ENCODE results near the gene NAV2.

The NAV2 gene

DNA sequence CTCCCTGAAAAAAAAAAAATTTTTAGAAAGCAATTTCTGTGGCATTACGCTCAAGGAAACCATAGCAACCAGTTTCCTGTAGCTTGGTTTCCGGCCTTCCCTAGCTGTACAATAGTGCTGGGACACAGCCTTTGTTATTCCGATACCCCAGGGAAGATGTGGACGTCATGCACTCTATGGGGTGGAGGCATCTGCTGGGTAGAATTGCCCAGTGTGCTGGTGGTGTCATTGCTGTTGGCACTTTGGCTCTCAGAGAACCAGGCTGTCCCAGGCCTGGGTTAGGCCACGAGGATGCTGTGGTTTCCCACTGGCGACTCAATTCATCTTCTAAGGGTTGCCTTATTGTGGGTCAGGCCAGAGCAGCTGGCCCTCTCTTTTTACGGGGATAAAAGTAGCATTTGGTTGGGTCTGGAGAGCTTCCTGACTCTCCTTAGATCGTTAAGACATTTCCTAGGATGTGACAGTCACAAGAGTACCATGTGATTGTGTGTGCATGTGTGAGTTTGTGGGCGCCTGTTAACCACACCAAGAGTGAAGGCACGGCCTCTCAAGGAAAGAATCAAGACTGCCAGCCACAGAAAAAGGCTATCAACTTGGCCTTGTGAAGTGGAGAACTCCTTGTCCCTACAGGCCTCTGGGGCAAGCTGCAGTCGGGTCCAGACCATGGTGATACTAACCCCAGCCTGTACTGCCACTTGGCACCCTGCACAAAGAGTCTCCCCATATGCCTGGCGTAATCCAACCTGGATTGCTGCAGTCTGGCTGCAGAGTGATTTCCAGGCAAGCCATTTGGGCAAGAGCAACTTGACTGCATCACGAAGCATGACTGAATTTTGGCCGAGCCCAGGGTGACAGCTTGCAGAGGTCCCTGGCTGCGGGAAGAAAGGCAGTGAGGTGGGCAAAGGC, 35.9 kb upstream of the NAV2 start:
- Histone ChIP-seq H3K9ac (ENCODE audit: low read depth, low read length) (no peak overlapping the region), H3K36me3 (ENCODE audit: insufficient read depth, low read length) (no peaks in the 10 kb centered on the region), H3K27ac (ENCODE audit: low read depth, low read length) (peak overlapping the region; percentile 28; the same call in 1 of the 2 replicates), H3K9me3 (ENCODE audit: insufficient read depth, low read depth, low read length) (no peaks in the 10 kb centered on the region), H3K4me1 (ENCODE audit: insufficient read depth, low read length) (peaks cover 34% of the 10 kb centered on the region), H3K4me3 (ENCODE audit: low read length) (no peak overlapping the region), H3K27me3 (ENCODE audit: insufficient read depth, low read length) (no peaks in the 10 kb centered on the region)
- 84% methylated on average over 15 of the region's 15 CpGs for WGBS

DNA sequence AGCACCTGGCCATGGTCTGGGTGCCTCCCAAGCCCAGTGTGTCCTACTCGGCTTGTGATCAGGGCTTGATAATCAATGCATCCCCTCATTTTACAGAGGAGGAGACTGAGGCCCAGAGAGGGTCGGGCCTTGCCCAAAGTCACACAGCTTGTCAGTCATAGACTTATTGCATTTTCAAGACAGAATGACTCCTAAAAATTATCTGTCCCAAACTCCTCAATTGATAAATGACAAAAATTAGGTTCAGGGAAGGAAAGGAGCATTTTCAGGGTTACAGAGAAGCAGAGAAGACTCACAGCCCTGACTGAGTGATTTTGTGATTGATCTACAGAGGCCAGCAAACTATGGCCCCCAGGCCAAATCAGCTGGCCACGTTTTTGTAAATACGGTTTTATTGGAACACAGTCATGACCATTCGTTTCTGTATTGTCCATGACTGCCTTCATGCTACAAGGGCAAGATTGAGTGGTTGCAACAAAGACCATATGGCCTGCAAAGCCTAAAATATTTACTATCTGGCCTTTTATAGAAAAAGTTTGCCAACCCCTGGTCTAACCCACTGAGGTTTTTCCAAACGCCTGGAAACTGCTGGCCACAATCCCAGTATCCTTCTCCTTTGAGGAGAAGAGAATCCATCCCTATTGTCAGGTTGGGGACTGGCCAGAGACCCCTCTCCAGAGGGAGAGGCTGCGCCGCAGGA, 35.1 kb upstream of the NAV2 start:
- Histone ChIP-seq H3K4me1 (ENCODE audit: insufficient read depth, low read length) (peaks cover 32% of the 10 kb centered on the region), H3K27me3 (ENCODE audit: insufficient read depth, low read length) (no peaks in the 10 kb centered on the region), H3K9ac (ENCODE audit: low read depth, low read length) (no peak overlapping the region), H3K4me3 (ENCODE audit: low read length) (no peak overlapping the region), H3K36me3 (ENCODE audit: insufficient read depth, low read length) (no peaks in the 10 kb centered on the region), H3K9me3 (ENCODE audit: insufficient read depth, low read depth, low read length) (no peaks in the 10 kb centered on the region), H3K27ac (ENCODE audit: low read depth, low read length) (no peak overlapping the region)
- WGBS, result 92% methylated on average over 8 of the region's 8 CpGs

DNA sequence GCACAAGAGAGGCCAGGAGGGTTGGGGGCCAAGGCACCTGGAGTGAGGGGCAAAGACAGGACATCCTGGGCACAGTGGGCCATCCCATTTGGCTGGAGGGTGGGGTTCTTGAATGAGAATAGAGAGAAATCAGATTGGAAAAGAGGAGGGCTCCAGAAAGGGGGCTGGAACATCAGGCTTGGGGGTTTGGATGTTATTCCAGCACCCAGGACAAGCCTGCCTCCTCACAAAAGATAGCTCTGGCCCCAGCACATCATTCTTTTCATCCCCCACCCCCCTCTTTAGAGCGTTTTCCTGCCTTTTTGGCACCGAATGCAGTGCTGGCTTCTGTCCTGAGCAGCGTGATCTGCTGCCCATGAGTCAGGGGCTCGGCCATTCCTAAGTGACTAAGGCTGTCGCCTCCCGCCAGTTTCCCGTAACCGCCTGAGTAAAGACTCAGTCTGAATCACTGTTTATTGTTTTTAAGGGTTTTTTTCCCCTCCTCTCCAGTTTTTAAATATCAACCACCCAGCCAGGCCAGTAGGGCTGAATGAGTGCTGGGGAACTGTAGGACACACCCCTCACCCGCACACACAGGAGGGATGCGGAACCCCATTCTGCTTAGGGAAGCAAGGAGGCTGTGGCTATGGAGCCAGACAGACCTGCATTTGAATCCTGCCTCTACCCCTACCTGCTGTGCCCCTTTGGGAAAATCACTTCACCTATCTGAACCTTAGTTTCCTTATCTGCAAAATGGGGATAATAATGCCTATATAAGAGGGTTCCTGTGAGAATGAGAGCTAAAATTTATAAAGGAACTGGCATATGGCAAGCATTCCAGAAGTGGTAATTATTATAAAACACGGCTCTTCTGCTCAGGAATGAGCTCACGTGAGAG, 32.4 kb upstream of the NAV2 start:
- Histone ChIP-seq H3K9ac (ENCODE audit: low read depth, low read length) (no peak overlapping the region; the same call in 1 of the 2 replicates), H3K27me3 (ENCODE audit: insufficient read depth, low read length) (no peaks in the 10 kb centered on the region), H3K9me3 (ENCODE audit: insufficient read depth, low read depth, low read length) (no peaks in the 10 kb centered on the region), H3K36me3 (ENCODE audit: insufficient read depth, low read length) (no peaks in the 10 kb centered on the region), H3K4me1 (ENCODE audit: insufficient read depth, low read length) (peaks cover 20% of the 10 kb centered on the region), H3K27ac (ENCODE audit: low read depth, low read length) (peak overlapping the region; percentile 10; the same call in 1 of the 2 replicates), H3K4me3 (ENCODE audit: low read length) (no peak overlapping the region)
- 39% methylated on average over 11 of the region's 12 CpGs for WGBS

DNA sequence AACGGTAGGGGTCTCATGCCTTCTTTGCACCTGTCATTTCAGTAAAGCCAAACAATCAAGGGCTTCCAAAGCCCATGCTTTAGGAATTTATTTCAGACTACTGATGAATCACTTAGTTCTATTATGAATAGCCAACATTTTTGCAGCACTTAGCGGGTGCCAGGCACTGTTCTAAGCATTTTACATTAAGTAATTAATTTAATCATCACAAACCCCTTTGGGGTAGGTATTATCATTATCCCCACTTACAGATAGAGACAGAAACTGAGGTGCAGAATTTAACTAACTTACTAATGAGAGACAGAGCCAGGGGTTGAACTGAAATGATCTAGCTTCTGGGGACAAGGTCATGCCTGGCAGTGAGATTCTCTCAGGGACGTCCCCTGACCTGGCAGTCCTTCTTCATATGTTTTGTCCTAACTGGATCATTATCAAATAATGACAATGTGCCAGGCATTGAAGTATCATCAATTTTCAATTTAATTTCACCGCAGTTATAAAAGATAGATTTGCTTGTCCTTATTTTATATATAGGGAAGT, 31.7 kb upstream of the NAV2 start:
- H3K4me1 ChIP-seq (ENCODE audit: insufficient read depth, low read length), result peaks cover 20% of the 10 kb centered on the region
- H3K9ac ChIP-seq (ENCODE audit: low read depth, low read length), result no peak overlapping the region
- no peaks in the 10 kb centered on the region for H3K9me3 ChIP-seq (ENCODE audit: insufficient read depth, low read depth, low read length)
- no peaks in the 10 kb centered on the region for H3K27me3 ChIP-seq (ENCODE audit: insufficient read depth, low read length)
- WGBS, result 69% methylated on average over 4 of the region's 4 CpGs
- no peak overlapping the region for H3K27ac ChIP-seq (ENCODE audit: low read depth, low read length)
- H3K36me3 ChIP-seq (ENCODE audit: insufficient read depth, low read length), result no peaks in the 10 kb centered on the region
- no peak overlapping the region for H3K4me3 ChIP-seq (ENCODE audit: low read length)

DNA sequence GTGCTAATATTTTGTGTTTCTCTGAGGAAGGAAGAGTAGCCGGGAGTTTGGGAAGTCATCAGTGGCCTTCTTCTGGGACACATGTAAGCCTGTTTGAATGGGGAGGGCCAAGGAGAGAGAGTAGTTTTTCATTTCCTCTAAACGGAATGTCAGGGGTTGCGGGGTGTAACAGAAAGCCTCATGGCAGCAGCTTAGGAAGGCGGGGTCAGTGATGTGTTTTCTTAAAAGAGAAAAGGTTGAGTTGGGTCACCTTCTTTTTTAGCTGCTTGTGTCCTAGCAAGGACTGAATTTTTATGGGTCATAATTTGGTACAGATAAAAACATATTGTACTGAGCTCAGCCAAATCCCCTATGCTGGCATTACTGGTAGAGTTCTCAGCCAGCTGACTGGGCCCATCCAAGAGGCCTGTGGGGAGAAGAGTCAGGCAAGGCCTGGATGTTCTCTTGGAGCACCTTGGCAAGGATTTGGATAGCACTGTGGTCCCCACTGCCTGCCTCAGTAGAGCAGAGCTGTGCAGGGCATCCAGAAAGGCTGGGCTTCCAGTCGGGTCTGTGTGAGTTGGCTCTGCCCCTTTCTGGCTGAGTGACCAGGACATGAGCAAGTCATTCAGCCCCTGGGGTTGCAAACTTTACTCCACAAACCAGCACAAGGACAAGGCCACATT, 29.4 kb upstream of the NAV2 start:
- Histone ChIP-seq H3K27me3 (ENCODE audit: insufficient read depth, low read length) (no peaks in the 10 kb centered on the region), H3K4me3 (ENCODE audit: low read length) (no peak overlapping the region), H3K9me3 (ENCODE audit: insufficient read depth, low read depth, low read length) (no peaks in the 10 kb centered on the region), H3K36me3 (ENCODE audit: insufficient read depth, low read length) (no peaks in the 10 kb centered on the region), H3K4me1 (ENCODE audit: insufficient read depth, low read length) (peaks cover 13% of the 10 kb centered on the region), H3K9ac (ENCODE audit: low read depth, low read length) (no peak overlapping the region), H3K27ac (ENCODE audit: low read depth, low read length) (no peak overlapping the region)
- 91% methylated on average over 5 of the region's 5 CpGs for WGBS

DNA sequence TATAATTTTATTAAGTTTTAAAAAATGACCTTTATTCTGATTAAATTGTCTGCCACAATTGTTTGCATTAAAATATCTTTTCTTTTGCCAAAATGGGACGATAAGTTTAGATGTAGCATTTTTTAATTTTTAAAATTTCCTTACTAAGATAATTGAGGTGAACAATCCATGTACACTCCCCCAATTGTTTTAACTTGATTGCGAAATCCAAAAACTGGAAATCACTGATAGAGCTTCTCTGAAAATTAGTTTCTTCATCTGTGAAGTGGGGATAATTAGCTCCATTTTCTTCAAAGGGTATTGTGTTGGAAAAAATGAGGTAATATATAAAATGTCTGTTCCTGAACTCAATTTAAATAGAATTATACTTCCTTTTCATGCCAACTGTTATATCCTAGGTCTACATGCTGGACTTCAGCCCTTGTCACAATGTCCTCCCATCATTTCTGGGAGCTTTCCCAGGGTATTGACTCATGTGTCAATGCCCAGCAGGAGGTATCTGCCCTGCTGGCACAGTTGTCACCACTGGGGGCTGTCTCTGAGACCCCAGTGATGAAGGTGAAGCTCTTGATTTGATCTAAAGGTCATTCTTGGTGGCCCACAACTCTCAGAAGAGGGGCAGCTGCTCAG, 28.7 kb upstream of the NAV2 start:
- H3K4me1 ChIP-seq (ENCODE audit: insufficient read depth, low read length), result peaks cover 13% of the 10 kb centered on the region
- no peak overlapping the region for H3K4me3 ChIP-seq (ENCODE audit: low read length)
- 86% methylated on average over 1 of the region's 2 CpGs for WGBS
- no peak overlapping the region for H3K9ac ChIP-seq (ENCODE audit: low read depth, low read length)
- H3K27me3 ChIP-seq (ENCODE audit: insufficient read depth, low read length), result no peaks in the 10 kb centered on the region
- no peaks in the 10 kb centered on the region for H3K36me3 ChIP-seq (ENCODE audit: insufficient read depth, low read length)
- no peak overlapping the region for H3K27ac ChIP-seq (ENCODE audit: low read depth, low read length)
- no peaks in the 10 kb centered on the region for H3K9me3 ChIP-seq (ENCODE audit: insufficient read depth, low read depth, low read length)

DNA sequence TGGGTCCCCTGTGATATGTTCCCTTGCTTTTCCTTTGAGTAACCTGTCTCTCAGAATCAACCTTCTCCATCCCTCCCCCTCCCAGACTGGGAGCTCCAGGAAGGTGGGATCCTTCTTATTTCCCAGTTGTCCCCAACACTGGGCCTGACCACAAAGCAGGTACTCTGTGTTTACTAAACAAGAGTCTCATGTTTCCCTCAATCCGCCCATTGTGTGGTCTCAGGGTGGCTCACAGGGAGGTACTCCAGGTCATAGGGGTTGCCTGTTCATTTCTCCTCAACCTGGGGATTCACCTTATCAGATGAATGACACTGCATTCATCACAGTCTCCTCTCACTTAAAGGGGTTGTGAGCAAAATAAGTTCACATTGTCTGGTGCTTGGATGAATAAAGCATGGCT, 26.4 kb upstream of the NAV2 start:
- Histone ChIP-seq H3K27ac (ENCODE audit: low read depth, low read length) (no peak overlapping the region), H3K4me3 (ENCODE audit: low read length) (no peak overlapping the region), H3K27me3 (ENCODE audit: insufficient read depth, low read length) (no peaks in the 10 kb centered on the region), H3K4me1 (ENCODE audit: insufficient read depth, low read length) (no peaks in the 10 kb centered on the region; the same call in 1 of the 2 replicates), H3K9me3 (ENCODE audit: insufficient read depth, low read depth, low read length) (no peaks in the 10 kb centered on the region), H3K36me3 (ENCODE audit: insufficient read depth, low read length) (no peaks in the 10 kb centered on the region), H3K9ac (ENCODE audit: low read depth, low read length) (no peak overlapping the region)
- 94% methylated on average over 1 of the region's 1 CpG for WGBS

DNA sequence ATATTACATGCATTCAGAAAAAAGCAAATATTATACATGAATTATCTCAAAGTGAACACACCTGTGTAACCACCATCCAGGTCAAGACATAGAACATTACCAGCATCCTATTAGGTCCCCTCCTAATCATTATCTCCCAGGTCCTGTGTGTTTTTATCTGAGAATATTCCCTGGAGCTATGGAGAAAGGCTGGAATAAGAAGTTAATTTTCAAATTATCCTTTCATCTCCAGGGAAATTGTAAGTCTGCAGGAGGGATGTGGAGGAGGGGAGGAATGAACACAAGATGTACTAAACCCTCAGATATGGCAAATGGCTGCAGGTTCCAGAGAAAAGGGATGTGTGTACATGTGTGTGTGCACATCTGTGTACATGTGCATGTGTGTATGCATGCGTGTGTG, 25.2 kb upstream of the NAV2 start:
- no peaks in the 10 kb centered on the region for H3K36me3 ChIP-seq (ENCODE audit: insufficient read depth, low read length)
- H3K4me3 ChIP-seq (ENCODE audit: low read length), result no peak overlapping the region
- 96% methylated on average over 1 of the region's 1 CpG for WGBS
- no peak overlapping the region for H3K27ac ChIP-seq (ENCODE audit: low read depth, low read length)
- no peak overlapping the region for H3K9ac ChIP-seq (ENCODE audit: low read depth, low read length)
- H3K27me3 ChIP-seq (ENCODE audit: insufficient read depth, low read length), result no peaks in the 10 kb centered on the region
- no peaks in the 10 kb centered on the region; the same call in 1 of the 2 replicates for H3K4me1 ChIP-seq (ENCODE audit: insufficient read depth, low read length)
- H3K9me3 ChIP-seq (ENCODE audit: insufficient read depth, low read depth, low read length), result no peaks in the 10 kb centered on the region

DNA sequence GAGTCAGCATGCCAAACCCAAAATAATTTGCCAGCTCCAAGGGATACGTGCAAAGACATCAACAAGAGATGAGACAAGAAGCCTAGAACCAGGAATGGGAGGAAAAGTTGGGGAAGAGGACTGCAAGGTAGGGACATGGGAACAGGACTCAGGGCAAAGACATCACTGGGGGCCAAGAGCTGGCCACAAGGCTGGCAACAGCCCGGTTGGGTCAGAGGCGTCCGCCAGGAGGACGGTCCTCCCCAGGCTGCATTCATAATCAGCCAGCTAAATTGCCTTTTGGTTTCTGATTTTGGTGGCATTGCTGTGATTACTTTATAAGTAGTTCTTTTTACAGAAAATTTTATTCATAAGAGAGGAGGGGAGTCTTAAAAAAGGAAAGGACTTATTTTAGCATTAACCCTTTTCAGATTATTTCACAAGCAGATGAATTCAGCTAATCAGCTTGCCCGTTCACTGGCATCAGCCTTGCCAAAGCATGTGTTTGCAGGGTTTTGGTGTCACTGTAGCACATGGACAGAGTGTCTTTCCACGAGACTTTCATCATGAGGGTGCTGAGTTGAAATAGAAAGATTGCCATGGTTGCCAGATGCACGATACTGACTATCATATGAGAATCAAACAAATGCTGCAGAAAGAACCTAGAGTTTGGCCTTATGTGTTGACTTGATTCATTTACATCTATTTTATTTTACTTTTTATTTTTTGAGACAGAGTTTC, 23.2 kb upstream of the NAV2 start:
- Histone ChIP-seq H3K9me3 (ENCODE audit: insufficient read depth, low read depth, low read length) (no peaks in the 10 kb centered on the region), H3K27ac (ENCODE audit: low read depth, low read length) (no peak overlapping the region), H3K9ac (ENCODE audit: low read depth, low read length) (no peak overlapping the region), H3K27me3 (ENCODE audit: insufficient read depth, low read length) (no peaks in the 10 kb centered on the region), H3K4me1 (ENCODE audit: insufficient read depth, low read length) (no peaks in the 10 kb centered on the region), H3K4me3 (ENCODE audit: low read length) (no peak overlapping the region), H3K36me3 (ENCODE audit: insufficient read depth, low read length) (no peaks in the 10 kb centered on the region)
- 92% methylated on average over 8 of the region's 8 CpGs for WGBS
